Measurements from ENCODE around the gene CDH4. TPM values are rescaled to one million over a fixed set of nuclear protein-coding genes. Genes with fewer than 3 reads are reported as not detected.

Gene CDH4
- total and polyA plus RNA-seq, 9 of the 15 experiments (the other 6 are each of a cell fraction or from before 2014, with no cell fraction given), result 0.04 TPM; not detected in 8

- Histone ChIP-seq H2AFZ (ENCODE audit: low read depth, low read length) (no peak overlapping the region), H3K4me1 (replicated peaks in 1 of 2; ENCODE audit: control insufficient read depth in 2 of 2, insufficient read depth in 2 of 2, low read length in 2 of 2) (peaks cover 3 to 18% of the 10 kb centered on the region in 2 experiments; a peak in 2 of 5 replicates), H3K36me3 (ENCODE audit: control insufficient read depth, insufficient read depth, low read length) (no peaks in the 10 kb centered on the region), H3K27me3 (ENCODE audit: control insufficient read depth in 2 of 2, insufficient read depth in 2 of 2, low read length in 2 of 2) (peaks cover 15 to 23% of the 10 kb centered on the region in 2 experiments), H4K20me1 (replicated peaks; ENCODE audit: control insufficient read depth, insufficient read depth, low read length) (no peaks in the 10 kb centered on the region; the same call in 1 of the 2 replicates), H3K4me3 (no peak overlapping the region), H3K9me3 (replicated peaks; ENCODE audit: control insufficient read depth, insufficient read depth, low read depth, low read length) (no peaks in the 10 kb centered on the region), H3K4me2 (ENCODE audit: insufficient read depth, low read length) (no peak overlapping the region), H3K9me1 (ENCODE audit: control insufficient read depth, insufficient read depth, low read length) (no peaks in the 10 kb centered on the region), H3K79me2 (ENCODE audit: control insufficient read depth, insufficient read depth, low read length) (no peaks in the 10 kb centered on the region), H3K9ac (ENCODE audit: insufficient read depth in 1 of 2, low read depth in 2 of 2, low read length in 2 of 2) (no peak overlapping the region), H3K27ac (ENCODE audit: extremely low read depth, low read depth, low read length) (no peak overlapping the region)
- POLR2A ChIA-PET, result interaction anchor here (0.6 kb wide), 1 partner anchor 164 kb away, joined by 3 read pairs; no protein-coding TSS in a partner anchor
- in situ Hi-C loops (cut with MboI), result no loop called here
- CTCF ChIA-PET (ENCODE audit: low intra/inter-chr PET ratio), result no interaction called here
- DNase-seq (ENCODE audit: extremely low read depth in 1 of 4, low spot score in 3 of 4) (no peak), FAIRE-seq (no peak), ATAC-seq (no peak)
- TF ChIP-seq KDM5B (IDR thresholded peaks at IDR 0.05; ENCODE audit: insufficient replicate concordance, low read depth, low read length) (no peak), CEBPB (tag; IDR thresholded peaks at IDR 0.05) (peak; percentile 63), CEBPG (CRISPR knock-in tag; IDR thresholded peaks at IDR 0.05) (no peak), CEBPG (tag; conservative IDR thresholded peaks at IDR 0.05 in 1 of 2, IDR thresholded peaks at IDR 0.05 in 1 of 2) (peak in 1 of 2 experiments; percentile 72; a peak in 2 of 4 replicates), HNRNPL (IDR thresholded peaks at IDR 0.05; ENCODE audit: low read depth, low read length) (no peak)
- TF ChIP-seq, protein P1, sequence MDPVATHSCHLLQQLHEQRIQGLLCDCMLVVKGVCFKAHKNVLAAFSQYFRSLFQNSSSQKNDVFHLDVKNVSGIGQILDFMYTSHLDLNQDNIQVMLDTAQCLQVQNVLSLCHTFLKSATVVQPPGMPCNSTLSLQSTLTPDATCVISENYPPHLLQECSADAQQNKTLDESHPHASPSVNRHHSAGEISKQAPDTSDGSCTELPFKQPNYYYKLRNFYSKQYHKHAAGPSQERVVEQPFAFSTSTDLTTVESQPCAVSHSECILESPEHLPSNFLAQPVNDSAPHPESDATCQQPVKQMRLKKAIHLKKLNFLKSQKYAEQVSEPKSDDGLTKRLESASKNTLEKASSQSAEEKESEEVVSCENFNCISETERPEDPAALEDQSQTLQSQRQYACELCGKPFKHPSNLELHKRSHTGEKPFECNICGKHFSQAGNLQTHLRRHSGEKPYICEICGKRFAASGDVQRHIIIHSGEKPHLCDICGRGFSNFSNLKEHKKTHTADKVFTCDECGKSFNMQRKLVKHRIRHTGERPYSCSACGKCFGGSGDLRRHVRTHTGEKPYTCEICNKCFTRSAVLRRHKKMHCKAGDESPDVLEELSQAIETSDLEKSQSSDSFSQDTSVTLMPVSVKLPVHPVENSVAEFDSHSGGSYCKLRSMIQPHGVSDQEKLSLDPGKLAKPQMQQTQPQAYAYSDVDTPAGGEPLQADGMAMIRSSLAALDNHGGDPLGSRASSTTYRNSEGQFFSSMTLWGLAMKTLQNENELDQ (CRISPR knock-in tag; IDR thresholded peaks at IDR 0.05; ENCODE audit: borderline replicate concordance), result no peak
- intact Hi-C loops (cut with micrococcal nuclease), result no loop called here
- 1% methylated on average over 5 of the region's 5 CpGs for WGBS (ENCODE audit: insufficient coverage, low coverage, missing lambda C conversion rate)
- BruUV-seq (replicated peaks), result no TSS peak
Observed at GRCh38 chr20:61529354-61529753, 277.3 kb downstream of the CDH4 start.
